GM18505 (cell line): ENCODE data around the gene HCCS.
"Not testable (repeated sequence)": the region's sequence is repeated elsewhere in the genome, so short reads cannot be mapped to it uniquely, and the experiment has no call there.

ENCODE experiments used
- ATAC-seq: cut with Tn5 transposase; IDR thresholded peaks from one replicate; pipeline ENCODE4 v1.9.1; 2021; ENCODE audit not compliant: unreplicated experiment
- POLR2A ChIP-seq: IDR thresholded peaks from 4 replicates; pipeline ENCODE4 v1.6.1; 2011; ENCODE audit warnings: borderline replicate concordance; ENCODE audit not compliant: insufficient read depth, insufficient read length; ENCODE audit errors: extremely low read depth

Gene HCCS

GRCh38 chrX:11103751-11104150 lies 7.4 kb upstream of the HCCS start:
- ATAC-seq, result no peak
- TF ChIP-seq POLR2A, result no peak

GRCh38 chrX:11105080-11105479 lies 6.1 kb upstream of the HCCS start:
- no peak for TF ChIP-seq POLR2A
- ATAC-seq, result no peak

GRCh38 chrX:11108253-11108941 lies 2.7 kb upstream of the HCCS start:
- no peak for ATAC-seq
- TF ChIP-seq POLR2A, result no peak

- ATAC-seq, result no peak
- no peak for TF ChIP-seq POLR2A
Observed at GRCh38 chrX:11109968-11110367, 1.2 kb upstream of the HCCS start.

GRCh38 chrX:11111947-11112346 lies 815 bp downstream of the HCCS start:
- TF ChIP-seq POLR2A, result no peak
- ATAC-seq, result no peak

GRCh38 chrX:11113731-11114130 lies 2.6 kb downstream of the HCCS start:
- TF ChIP-seq POLR2A, result no peak
- ATAC-seq, result no peak

- no peak for ATAC-seq
- TF ChIP-seq POLR2A, result no peak
Observed at GRCh38 chrX:11117745-11118144, 6.6 kb downstream of the HCCS start.

GRCh38 chrX:11119313-11119943 lies 8.3 kb downstream of the HCCS start:
- no peak for ATAC-seq

GRCh38 chrX:11123087-11123486 lies 12.0 kb downstream of the HCCS start:
- ATAC-seq, result not testable (repeated sequence)

More at GRCh38 chrX:11119313-11119943, 8.3 kb downstream of the HCCS start:
- no peak for TF ChIP-seq POLR2A

GRCh38 chrX:11124112-11124511 lies 13.0 kb downstream of the HCCS start:
- TF ChIP-seq POLR2A, result no peak

GRCh38 chrX:11125060-11125459 lies 13.9 kb downstream of the HCCS start:
- no peak for ATAC-seq

More at GRCh38 chrX:11124112-11124511, 13.0 kb downstream of the HCCS start:
- no peak for ATAC-seq

GRCh38 chrX:11129534-11130105 lies 18.5 kb downstream of the HCCS start:
- no peak for TF ChIP-seq POLR2A
- no peak for ATAC-seq

More at GRCh38 chrX:11125060-11125459, 13.9 kb downstream of the HCCS start:
- no peak for TF ChIP-seq POLR2A

GRCh38 chrX:11130136-11130535 lies 19.0 kb downstream of the HCCS start:
- ATAC-seq, result no peak

GRCh38 chrX:11131146-11131545 lies 20.0 kb downstream of the HCCS start:
- TF ChIP-seq POLR2A, result no peak
- no peak for ATAC-seq

More at GRCh38 chrX:11130136-11130535, 19.0 kb downstream of the HCCS start:
- no peak for TF ChIP-seq POLR2A
